ENCODE results near the gene KRT222.

KRT222 gene
- total RNA-seq, result 0 reads per million in 2 experiments

GRCh38 chr17:40664582-40665333, at the start of gene KRT222:
Gene KRT222 (minus strand): TSS chr17:40665177. CDS start chr17:40665099, 78 bp downstream.
- DNase-seq (ENCODE audit: low read depth), result no peak

- no peak for DNase-seq (ENCODE audit: low read depth)
Observed at GRCh38 chr17:40714473-40714872, 49.5 kb upstream of the KRT222 start.

- DNase-seq (ENCODE audit: low read depth), result no peak
Observed at GRCh38 chr17:40707745-40708144, 42.8 kb upstream of the KRT222 start.

- DNase-seq (ENCODE audit: low read depth), result no peak
Observed at GRCh38 chr17:40705584-40705983, 40.6 kb upstream of the KRT222 start.

GRCh38 chr17:40703652-40704051, 38.7 kb upstream of the KRT222 start, which contains the start of gene KRT24:
Gene KRT24 (minus strand): TSS chr17:40703752. CDS start chr17:40703693, 59 bp downstream.
- no peak for DNase-seq (ENCODE audit: low read depth)

- no peak for DNase-seq (ENCODE audit: low read depth)
Observed at GRCh38 chr17:40702271-40702670, 37.3 kb upstream of the KRT222 start.

GRCh38 chr17:40699853-40700252, 34.9 kb upstream of the KRT222 start:
- no peak for DNase-seq (ENCODE audit: low read depth)

GRCh38 chr17:40699371-40699770, 34.4 kb upstream of the KRT222 start:
- DNase-seq (ENCODE audit: low read depth), result no peak

- no peak for DNase-seq (ENCODE audit: low read depth)
Observed at GRCh38 chr17:40697297-40697696, 32.3 kb upstream of the KRT222 start.

- no peak for DNase-seq (ENCODE audit: low read depth)
Observed at GRCh38 chr17:40696651-40697072, 31.7 kb upstream of the KRT222 start.

- DNase-seq (ENCODE audit: low read depth), result no peak
Observed at GRCh38 chr17:40695874-40696472, 31.0 kb upstream of the KRT222 start.

- DNase-seq (ENCODE audit: low read depth), result no peak
Observed at GRCh38 chr17:40694584-40694983, 29.6 kb upstream of the KRT222 start.

GRCh38 chr17:40687106-40687505, 22.1 kb upstream of the KRT222 start:
- DNase-seq (ENCODE audit: low read depth), result no peak

GRCh38 chr17:40686192-40686591, 21.2 kb upstream of the KRT222 start:
- DNase-seq (ENCODE audit: low read depth), result no peak

- DNase-seq (ENCODE audit: low read depth), result no peak
Observed at GRCh38 chr17:40680998-40681397, 16.0 kb upstream of the KRT222 start.

- DNase-seq (ENCODE audit: low read depth), result no peak
Observed at GRCh38 chr17:40679523-40679907, 14.5 kb upstream of the KRT222 start.

GRCh38 chr17:40678902-40679522, 14.0 kb upstream of the KRT222 start:
- DNase-seq (ENCODE audit: low read depth), result no peak

- no peak for DNase-seq (ENCODE audit: low read depth)
Observed at GRCh38 chr17:40675905-40676304, 10.9 kb upstream of the KRT222 start.

GRCh38 chr17:40672654-40673053, 7.7 kb upstream of the KRT222 start:
- DNase-seq (ENCODE audit: low read depth), result no peak

- DNase-seq (ENCODE audit: low read depth), result no peak
Observed at GRCh38 chr17:40671282-40671681, 6.3 kb upstream of the KRT222 start.

- DNase-seq (ENCODE audit: low read depth), result no peak
Observed at GRCh38 chr17:40666331-40666730, 1.4 kb upstream of the KRT222 start.

- DNase-seq (ENCODE audit: low read depth), result no peak
Observed at GRCh38 chr17:40663252-40663651, 1.7 kb downstream of the KRT222 start.

- DNase-seq (ENCODE audit: low read depth), result no peak
Observed at GRCh38 chr17:40659911-40660310, 5.1 kb downstream of the KRT222 start.

Measured in T follicular helper cell (primary cell).